Measurements from ENCODE around the gene FAM3B.

DNA sequence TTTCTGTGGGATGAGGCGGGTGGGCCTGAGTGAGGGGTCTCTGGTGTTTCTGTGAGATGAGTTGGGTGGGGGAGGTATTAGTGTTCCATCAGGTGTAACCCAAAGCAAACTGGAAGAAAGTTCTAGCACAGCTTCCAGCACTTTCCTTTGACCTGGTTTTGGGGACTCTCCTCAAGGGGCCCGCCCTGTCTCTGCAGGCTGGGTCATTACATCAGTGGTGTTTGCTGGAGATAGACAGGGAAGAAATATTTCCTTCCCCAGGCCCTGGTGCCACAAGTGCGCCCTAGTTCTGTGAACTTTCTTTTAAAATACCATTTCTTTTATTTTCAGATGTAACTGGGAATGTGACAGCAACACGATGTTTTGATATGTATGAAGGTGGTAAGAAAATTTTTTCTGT lies 28.8 kb downstream of the FAM3B start:
- TF ChIP-seq, protein P1, sequence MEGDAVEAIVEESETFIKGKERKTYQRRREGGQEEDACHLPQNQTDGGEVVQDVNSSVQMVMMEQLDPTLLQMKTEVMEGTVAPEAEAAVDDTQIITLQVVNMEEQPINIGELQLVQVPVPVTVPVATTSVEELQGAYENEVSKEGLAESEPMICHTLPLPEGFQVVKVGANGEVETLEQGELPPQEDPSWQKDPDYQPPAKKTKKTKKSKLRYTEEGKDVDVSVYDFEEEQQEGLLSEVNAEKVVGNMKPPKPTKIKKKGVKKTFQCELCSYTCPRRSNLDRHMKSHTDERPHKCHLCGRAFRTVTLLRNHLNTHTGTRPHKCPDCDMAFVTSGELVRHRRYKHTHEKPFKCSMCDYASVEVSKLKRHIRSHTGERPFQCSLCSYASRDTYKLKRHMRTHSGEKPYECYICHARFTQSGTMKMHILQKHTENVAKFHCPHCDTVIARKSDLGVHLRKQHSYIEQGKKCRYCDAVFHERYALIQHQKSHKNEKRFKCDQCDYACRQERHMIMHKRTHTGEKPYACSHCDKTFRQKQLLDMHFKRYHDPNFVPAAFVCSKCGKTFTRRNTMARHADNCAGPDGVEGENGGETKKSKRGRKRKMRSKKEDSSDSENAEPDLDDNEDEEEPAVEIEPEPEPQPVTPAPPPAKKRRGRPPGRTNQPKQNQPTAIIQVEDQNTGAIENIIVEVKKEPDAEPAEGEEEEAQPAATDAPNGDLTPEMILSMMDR (IDR thresholded peaks at IDR 0.05 in 4 of 5, conservative IDR thresholded peaks at IDR 0.05 in 1 of 5) = no peak
- TF ChIP-seq POLR2A (IDR thresholded peaks at IDR 0.05) = no peak

All from gastrocnemius medialis (tissue), 4 donors.